ENCODE data around the gene LENEP. TPM values are rescaled to one million over a fixed set of nuclear protein-coding genes. Genes with fewer than 3 reads are reported as not detected.

The LENEP gene
- total RNA-seq, 2 donors from 2014 or later = not detected

DNA sequence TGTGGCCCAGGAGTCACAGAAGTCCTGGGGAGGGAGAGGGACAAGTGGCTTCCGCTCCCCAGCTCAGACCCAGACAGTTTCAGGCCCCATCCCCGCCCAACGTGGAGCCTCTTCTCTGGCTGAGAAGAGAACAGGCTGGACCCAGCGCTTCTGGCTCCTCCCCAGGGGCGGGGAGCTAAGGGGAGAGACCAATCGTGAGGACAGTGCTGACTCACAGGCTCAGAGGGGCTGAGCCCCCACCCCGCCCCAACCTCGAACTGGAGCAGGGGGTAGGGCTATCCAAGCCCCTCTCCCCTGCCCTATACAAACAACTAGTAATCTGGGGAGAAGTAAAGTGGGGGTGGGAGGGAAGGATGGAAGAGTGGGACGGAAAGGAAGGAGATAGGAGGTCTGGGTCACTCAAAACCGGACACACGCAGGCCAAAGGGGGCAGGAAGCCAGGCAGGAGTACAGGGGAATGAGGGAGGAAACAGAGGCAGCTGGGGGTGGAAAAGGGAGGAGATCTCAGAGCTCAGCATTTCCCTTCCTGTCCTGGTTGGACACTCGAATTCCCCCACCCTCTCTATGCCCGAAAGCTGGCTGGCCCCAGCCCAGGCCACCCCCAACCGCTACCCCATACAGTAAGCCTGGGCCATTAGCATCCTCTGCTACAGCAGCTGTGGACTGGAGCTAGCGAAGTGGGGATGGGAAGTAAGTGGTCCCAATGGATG is 22.6 kb upstream of the LENEP start, which contains the start of gene SHC1:
Gene SHC1 (minus strand): TSS at position 117 of the 710 bp plus-strand sequence. CDS start 221 bp downstream, outside the sequence.
- Histone ChIP-seq H3K36me3 (peaks cover 28% of the 10 kb centered on the region), H3K4me3 (peak within 1 kb of the TSS; percentile 36 to 48), H3K27ac (peak within 1 kb of the TSS; percentile 99), H3K27me3 (no peaks in the 10 kb centered on the region), H3K4me1 (peaks cover 0 to 67% of the 10 kb centered on the region in 2 donors), H3K9me3 (no peaks in the 10 kb centered on the region)
- peak; percentile 97 for DNase-seq (ENCODE audit: low spot score)
- TF ChIP-seq, protein P1, sequence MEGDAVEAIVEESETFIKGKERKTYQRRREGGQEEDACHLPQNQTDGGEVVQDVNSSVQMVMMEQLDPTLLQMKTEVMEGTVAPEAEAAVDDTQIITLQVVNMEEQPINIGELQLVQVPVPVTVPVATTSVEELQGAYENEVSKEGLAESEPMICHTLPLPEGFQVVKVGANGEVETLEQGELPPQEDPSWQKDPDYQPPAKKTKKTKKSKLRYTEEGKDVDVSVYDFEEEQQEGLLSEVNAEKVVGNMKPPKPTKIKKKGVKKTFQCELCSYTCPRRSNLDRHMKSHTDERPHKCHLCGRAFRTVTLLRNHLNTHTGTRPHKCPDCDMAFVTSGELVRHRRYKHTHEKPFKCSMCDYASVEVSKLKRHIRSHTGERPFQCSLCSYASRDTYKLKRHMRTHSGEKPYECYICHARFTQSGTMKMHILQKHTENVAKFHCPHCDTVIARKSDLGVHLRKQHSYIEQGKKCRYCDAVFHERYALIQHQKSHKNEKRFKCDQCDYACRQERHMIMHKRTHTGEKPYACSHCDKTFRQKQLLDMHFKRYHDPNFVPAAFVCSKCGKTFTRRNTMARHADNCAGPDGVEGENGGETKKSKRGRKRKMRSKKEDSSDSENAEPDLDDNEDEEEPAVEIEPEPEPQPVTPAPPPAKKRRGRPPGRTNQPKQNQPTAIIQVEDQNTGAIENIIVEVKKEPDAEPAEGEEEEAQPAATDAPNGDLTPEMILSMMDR (IDR thresholded peaks at IDR 0.05) = no peak

DNA sequence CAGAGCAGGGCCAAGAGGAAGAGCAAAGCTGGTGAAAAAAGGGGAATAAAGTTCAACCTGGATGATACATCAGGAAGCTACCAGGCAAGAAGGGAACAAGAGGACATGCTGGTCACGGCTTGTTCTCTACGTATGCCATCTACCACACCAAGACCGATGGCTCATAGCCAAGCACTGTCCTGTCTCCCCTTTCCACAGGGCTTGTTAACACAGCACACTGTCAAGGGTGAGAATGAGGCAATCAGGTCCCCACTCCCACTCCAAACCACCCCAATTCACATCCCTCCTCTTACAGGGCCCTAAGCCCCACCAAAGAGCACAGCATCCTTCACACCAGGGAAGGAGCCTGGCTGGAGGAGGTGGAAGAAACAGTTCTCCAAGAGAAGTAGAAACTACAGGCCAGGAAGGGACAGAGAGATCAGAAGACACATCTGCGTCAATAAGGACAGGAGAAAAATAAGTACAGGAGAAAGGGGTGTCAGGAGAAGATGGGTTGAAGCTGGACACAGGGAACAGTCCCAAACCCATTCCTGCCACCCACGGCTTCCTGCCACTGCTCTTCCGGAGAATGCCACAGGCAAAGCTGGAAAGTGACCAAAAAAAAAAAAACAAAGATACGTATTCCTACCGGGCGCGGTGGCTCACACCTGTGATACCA is 21.9 kb upstream of the LENEP start:
- TF ChIP-seq, protein P1 (IDR thresholded peaks at IDR 0.05) = no peak
- Histone ChIP-seq H3K4me3 (peak overlapping the region in 1 of 2 donors; percentile 48), H3K4me1 (peaks cover 0 to 74% of the 10 kb centered on the region in 2 donors), H3K36me3 (peaks cover 21% of the 10 kb centered on the region), H3K27me3 (no peaks in the 10 kb centered on the region), H3K27ac (peak overlapping the region; percentile 99), H3K9me3 (no peaks in the 10 kb centered on the region)
- peak; percentile 88 for DNase-seq (ENCODE audit: low spot score)

DNA sequence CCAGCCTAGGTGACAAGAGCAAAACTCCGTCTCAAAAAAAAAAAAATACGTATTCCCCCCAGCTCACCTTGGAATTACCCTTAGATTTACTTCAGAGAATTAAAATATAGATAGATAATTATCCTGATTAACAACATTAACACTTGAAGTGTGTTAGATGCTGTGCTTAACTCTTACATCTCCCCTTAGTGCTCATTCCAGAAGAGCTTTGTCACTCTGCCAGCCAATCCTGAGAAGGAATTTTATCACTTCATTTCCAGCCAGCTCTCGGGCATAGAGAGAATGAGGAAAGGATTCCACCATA is 21.2 kb upstream of the LENEP start:
- TF ChIP-seq, protein P1 (IDR thresholded peaks at IDR 0.05) = no peak
- Histone ChIP-seq H3K4me3 (peak overlapping the region; percentile 74 to 76), H3K36me3 (peaks cover 14% of the 10 kb centered on the region), H3K9me3 (no peaks in the 10 kb centered on the region), H3K4me1 (peaks cover 0 to 76% of the 10 kb centered on the region in 2 donors), H3K27me3 (no peaks in the 10 kb centered on the region), H3K27ac (peak overlapping the region; percentile 99)
- DNase-seq (ENCODE audit: low spot score) = no peak

DNA sequence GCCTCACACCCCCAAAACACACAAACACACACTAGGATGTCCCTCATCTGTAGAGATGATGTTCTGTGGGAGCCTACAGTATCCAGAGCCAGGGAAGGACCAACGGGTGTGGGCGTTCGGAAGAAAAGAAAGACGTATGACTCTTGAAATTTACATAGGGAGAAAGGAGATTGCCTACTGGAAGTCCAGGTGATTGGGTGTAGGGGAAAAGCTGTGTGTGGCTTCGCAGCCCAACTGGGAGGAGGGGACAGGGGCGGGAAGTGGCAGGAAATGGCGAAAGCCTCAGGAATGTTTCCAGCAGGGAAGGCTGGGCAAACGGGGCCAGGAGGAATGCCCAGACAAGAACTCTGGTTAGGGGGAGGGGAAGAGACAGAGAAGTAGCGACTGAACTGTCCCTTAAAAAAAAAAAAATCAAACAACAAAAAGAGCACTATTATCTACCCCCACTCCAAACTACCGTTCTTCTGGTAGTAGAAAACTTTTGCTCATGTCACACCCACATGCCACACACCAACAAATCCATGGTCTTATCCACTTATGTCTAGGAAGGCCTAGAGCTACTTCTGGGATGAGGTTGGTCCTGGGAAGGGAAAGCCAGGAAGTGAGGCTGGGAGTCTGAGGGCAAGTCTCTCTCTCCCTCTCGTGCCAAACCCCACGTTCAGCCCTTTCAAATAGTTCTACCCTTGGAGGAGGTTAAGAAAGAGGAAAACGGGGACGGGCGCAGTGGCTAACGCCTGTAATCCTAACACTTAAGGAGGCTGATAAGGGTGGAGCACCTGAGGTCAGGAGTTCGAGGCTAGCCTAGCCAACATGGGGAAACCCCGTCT is 20.7 kb upstream of the LENEP start:
- H3K9me3 ChIP-seq = no peaks in the 10 kb centered on the region
- peaks cover 8% of the 10 kb centered on the region for H3K36me3 ChIP-seq
- TF ChIP-seq, protein P1 (IDR thresholded peaks at IDR 0.05) = no peak
- H3K4me3 ChIP-seq = peak overlapping the region; percentile 74 to 76
- peak overlapping the region; percentile 99 for H3K27ac ChIP-seq
- DNase-seq (ENCODE audit: low spot score) = peak; percentile 87
- H3K27me3 ChIP-seq = no peaks in the 10 kb centered on the region
- peaks cover 0 to 72% of the 10 kb centered on the region in 2 donors for H3K4me1 ChIP-seq

DNA sequence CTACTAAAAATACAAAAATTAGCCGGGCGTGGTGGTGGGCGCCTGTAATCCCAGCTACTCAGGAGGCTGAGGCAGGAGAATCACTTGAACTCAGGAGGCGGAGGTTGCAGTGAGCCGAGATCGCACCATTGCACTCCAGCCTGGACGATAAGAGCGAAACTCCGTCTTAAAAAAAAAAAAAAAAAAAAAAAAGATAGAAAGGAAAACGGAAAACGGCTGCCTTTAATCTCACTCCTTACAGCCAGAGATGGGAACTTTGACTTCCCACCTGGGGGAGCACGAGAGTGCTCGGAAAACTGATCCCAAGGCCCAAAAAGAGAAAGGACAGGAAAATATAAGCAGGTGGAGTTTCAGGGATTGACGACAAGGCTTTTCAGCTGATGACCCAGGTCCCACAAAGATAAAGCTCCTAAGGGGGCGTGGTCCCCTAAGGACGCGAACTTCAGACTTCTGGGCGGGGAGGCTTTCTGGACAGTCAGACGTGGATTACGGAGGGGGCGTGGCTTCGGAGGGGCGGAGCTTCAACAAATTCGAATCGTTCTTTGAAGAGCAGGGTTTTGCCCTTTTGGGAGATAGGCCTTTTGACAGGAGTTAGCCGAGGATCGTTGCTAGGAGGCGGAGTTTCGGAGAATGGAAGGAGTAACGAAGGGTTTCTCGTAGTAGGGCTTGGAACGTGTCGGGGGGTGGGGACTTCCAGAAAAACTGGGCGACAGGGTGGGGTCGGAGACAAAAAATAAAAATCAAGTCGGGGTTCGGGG is 19.9 kb upstream of the LENEP start:
- H3K36me3 ChIP-seq = peaks cover under 1% of the 10 kb centered on the region
- H3K4me1 ChIP-seq = peaks cover 0 to 64% of the 10 kb centered on the region in 2 donors
- H3K27me3 ChIP-seq = no peaks in the 10 kb centered on the region

More for the DNA sequence above, 19.9 kb upstream of the LENEP start:
- Histone ChIP-seq H3K27ac (peak overlapping the region; percentile 99), H3K4me3 (peak overlapping the region; percentile 74 to 76), H3K9me3 (no peaks in the 10 kb centered on the region)
- TF ChIP-seq, protein P1 (IDR thresholded peaks at IDR 0.05) = peak in 1 of 2 donors; percentile 29
- DNase-seq (ENCODE audit: low spot score) = peak; percentile 99
